HG03095 (cell line): ENCODE results near the gene KCNJ1.
A peak's percentile ranks its signal among the peaks of the same experiment; 100 is the strongest.

ENCODE experiments used
- ATAC-seq: cut with Tn5 transposase; IDR thresholded peaks from one replicate; pipeline ENCODE4 v1.9.1; 2021; ENCODE audit warnings: moderate library complexity; ENCODE audit not compliant: unreplicated experiment

Gene KCNJ1

GRCh38 chr11:128902515-128903066 lies 35.5 kb upstream of the KCNJ1 start:
- no peak for ATAC-seq

GRCh38 chr11:128901653-128902514 lies 34.8 kb upstream of the KCNJ1 start:
- no peak for ATAC-seq

GRCh38 chr11:128900468-128900867 lies 33.4 kb upstream of the KCNJ1 start:
- no peak for ATAC-seq

GRCh38 chr11:128898580-128899344 lies 31.7 kb upstream of the KCNJ1 start:
- ATAC-seq = no peak

- no peak for ATAC-seq
Observed at GRCh38 chr11:128897826-128898225, 30.7 kb upstream of the KCNJ1 start.

GRCh38 chr11:128896356-128896755 lies 29.3 kb upstream of the KCNJ1 start:
- ATAC-seq = no peak

- ATAC-seq = no peak
Observed at GRCh38 chr11:128895526-128895925, 28.4 kb upstream of the KCNJ1 start.

- ATAC-seq = no peak
Observed at GRCh38 chr11:128894685-128895084, 27.6 kb upstream of the KCNJ1 start.

GRCh38 chr11:128894286-128894681 lies 27.2 kb upstream of the KCNJ1 start:
- peak; percentile 8 for ATAC-seq

- ATAC-seq = peak; percentile 59
Observed at GRCh38 chr11:128893578-128894285, 26.6 kb upstream of the KCNJ1 start.

GRCh38 chr11:128892866-128893565 lies 25.9 kb upstream of the KCNJ1 start:
- ATAC-seq = no peak

- no peak for ATAC-seq
Observed at GRCh38 chr11:128891913-128892398, 24.9 kb upstream of the KCNJ1 start.

GRCh38 chr11:128890543-128891368 lies 23.7 kb upstream of the KCNJ1 start, which contains the start of gene KCNJ5:
Gene KCNJ5, plus strand, starts transcription at chr11:128891356. Its CDS starts 19,918 bp downstream, at chr11:128911274.
- ATAC-seq = no peak

GRCh38 chr11:128890216-128890542 lies 23.1 kb upstream of the KCNJ1 start:
- ATAC-seq = no peak

GRCh38 chr11:128889657-128890213 lies 22.6 kb upstream of the KCNJ1 start:
- ATAC-seq = no peak

GRCh38 chr11:128888034-128888985 lies 21.2 kb upstream of the KCNJ1 start:
- ATAC-seq = no peak

GRCh38 chr11:128886406-128887124 lies 19.5 kb upstream of the KCNJ1 start:
- ATAC-seq = no peak
